IPS DF 6.9 (cell line): ENCODE measurements around the gene ADAMTSL1.

Experiments
- DNase-seq: peaks from one replicate; pipeline ENCODE4 v3.0.0-alpha.2; 2013; ENCODE audit warnings: low read depth, low spot score
- H3K27ac ChIP-seq: one replicate; pipeline ENCODE4 v1.5.1; 2013; ENCODE audit warnings: low read length, control low read depth
- H3K27me3 ChIP-seq: 2 replicates; pipeline ENCODE4 v1.6.1; 2013; ENCODE audit warnings: mild to moderate bottlenecking, low read length; ENCODE audit not compliant: control insufficient read depth, insufficient read depth
- H3K36me3 ChIP-seq: 2 replicates; pipeline ENCODE4 v1.6.1; 2013; ENCODE audit warnings: low read length; ENCODE audit not compliant: control insufficient read depth, insufficient read depth
- H3K4me1 ChIP-seq: 2 replicates; pipeline ENCODE4 v1.6.1; 2013; ENCODE audit warnings: low read length; ENCODE audit not compliant: control insufficient read depth, insufficient read depth
- H3K4me3 ChIP-seq: 2 replicates; pipeline ENCODE4 v1.5.1; 2013; ENCODE audit warnings: mild to moderate bottlenecking, low read length
- H3K9me3 ChIP-seq: 2 replicates; pipeline ENCODE4 v1.6.1; 2013; ENCODE audit warnings: low read length, inconsistent platforms; ENCODE audit not compliant: control insufficient read depth, insufficient read depth
- WGBS: extraction: QIAGEN DNeasy Blood & Tissue Kit; methylation state at CpG from one replicate; pipeline ENCODE4 v1.1.7; 2013; ENCODE audit warnings: mixed read lengths, missing lambda C conversion rate; ENCODE audit not compliant: insufficient read length, insufficient coverage; 5-methylcytosine and 5-hydroxymethylcytosine counted together

ADAMTSL1 gene, protein sequence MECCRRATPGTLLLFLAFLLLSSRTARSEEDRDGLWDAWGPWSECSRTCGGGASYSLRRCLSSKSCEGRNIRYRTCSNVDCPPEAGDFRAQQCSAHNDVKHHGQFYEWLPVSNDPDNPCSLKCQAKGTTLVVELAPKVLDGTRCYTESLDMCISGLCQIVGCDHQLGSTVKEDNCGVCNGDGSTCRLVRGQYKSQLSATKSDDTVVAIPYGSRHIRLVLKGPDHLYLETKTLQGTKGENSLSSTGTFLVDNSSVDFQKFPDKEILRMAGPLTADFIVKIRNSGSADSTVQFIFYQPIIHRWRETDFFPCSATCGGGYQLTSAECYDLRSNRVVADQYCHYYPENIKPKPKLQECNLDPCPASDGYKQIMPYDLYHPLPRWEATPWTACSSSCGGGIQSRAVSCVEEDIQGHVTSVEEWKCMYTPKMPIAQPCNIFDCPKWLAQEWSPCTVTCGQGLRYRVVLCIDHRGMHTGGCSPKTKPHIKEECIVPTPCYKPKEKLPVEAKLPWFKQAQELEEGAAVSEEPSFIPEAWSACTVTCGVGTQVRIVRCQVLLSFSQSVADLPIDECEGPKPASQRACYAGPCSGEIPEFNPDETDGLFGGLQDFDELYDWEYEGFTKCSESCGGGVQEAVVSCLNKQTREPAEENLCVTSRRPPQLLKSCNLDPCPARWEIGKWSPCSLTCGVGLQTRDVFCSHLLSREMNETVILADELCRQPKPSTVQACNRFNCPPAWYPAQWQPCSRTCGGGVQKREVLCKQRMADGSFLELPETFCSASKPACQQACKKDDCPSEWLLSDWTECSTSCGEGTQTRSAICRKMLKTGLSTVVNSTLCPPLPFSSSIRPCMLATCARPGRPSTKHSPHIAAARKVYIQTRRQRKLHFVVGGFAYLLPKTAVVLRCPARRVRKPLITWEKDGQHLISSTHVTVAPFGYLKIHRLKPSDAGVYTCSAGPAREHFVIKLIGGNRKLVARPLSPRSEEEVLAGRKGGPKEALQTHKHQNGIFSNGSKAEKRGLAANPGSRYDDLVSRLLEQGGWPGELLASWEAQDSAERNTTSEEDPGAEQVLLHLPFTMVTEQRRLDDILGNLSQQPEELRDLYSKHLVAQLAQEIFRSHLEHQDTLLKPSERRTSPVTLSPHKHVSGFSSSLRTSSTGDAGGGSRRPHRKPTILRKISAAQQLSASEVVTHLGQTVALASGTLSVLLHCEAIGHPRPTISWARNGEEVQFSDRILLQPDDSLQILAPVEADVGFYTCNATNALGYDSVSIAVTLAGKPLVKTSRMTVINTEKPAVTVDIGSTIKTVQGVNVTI (N-terminal part only)

GRCh38 chr9:18473652-18474279, at the start of gene ADAMTSL1:
TSS of gene ADAMTSL1 (plus strand) at chr9:18474153. CDS start at chr9:18474233, 80 bp downstream.
- WGBS: no CpG with 5 or more reads among the region's 13 CpGs
- Histone ChIP-seq H3K27me3 (no peaks in the 10 kb centered on the region), H3K4me1 (peaks cover 2% of the 10 kb centered on the region; the same call in 1 of the 2 replicates), H3K36me3 (no peaks in the 10 kb centered on the region), H3K9me3 (no peaks in the 10 kb centered on the region), H3K27ac (no peak within 1 kb of the TSS), H3K4me3 (peak within 1 kb of the TSS; percentile 19; the same call in 1 of the 2 replicates)
- peak; percentile 64 for DNase-seq

- no peaks in the 10 kb centered on the region for H3K9me3 ChIP-seq
- no peak overlapping the region for H3K27ac ChIP-seq
- DNase-seq: no peak
- no CpG with 5 or more reads among the region's 4 CpGs for WGBS
- no peak overlapping the region for H3K4me3 ChIP-seq
- no peaks in the 10 kb centered on the region for H3K36me3 ChIP-seq
- no peaks in the 10 kb centered on the region for H3K4me1 ChIP-seq
- H3K27me3 ChIP-seq: no peaks in the 10 kb centered on the region
These were observed 46.3 kb upstream of the ADAMTSL1 start for GRCh38 chr9:18427691-18428090.

- Histone ChIP-seq H3K27ac (no peak overlapping the region), H3K4me1 (no peaks in the 10 kb centered on the region), H3K36me3 (no peaks in the 10 kb centered on the region), H3K9me3 (no peaks in the 10 kb centered on the region), H3K4me3 (no peak overlapping the region), H3K27me3 (no peaks in the 10 kb centered on the region)
- no peak for DNase-seq
- WGBS: no CpG with 5 or more reads among the region's 3 CpGs
These were observed 45.3 kb upstream of the ADAMTSL1 start for GRCh38 chr9:18428661-18429060.

DNA sequence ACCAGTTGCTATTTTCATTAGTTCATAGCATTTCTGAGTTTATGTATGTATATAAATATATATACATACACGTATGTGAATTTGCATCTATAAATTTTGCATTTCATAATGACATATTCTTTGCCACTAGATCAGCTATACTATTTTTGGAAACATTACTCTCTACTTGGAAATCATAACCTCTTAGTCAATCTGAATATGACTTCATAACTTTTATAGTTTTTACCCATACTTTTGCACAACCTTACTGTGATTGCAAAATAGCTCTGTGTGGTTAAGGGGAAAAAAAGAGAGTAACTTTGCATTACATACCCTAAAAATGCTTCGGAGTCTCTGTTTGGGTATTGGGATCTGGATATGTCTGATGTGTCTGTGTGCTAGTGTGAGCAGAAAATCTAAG, 44.9 kb upstream of the ADAMTSL1 start:
- Histone ChIP-seq H3K9me3 (no peaks in the 10 kb centered on the region), H3K4me1 (no peaks in the 10 kb centered on the region), H3K27ac (no peak overlapping the region), H3K36me3 (no peaks in the 10 kb centered on the region), H3K27me3 (no peaks in the 10 kb centered on the region), H3K4me3 (no peak overlapping the region)
- DNase-seq: no peak
- WGBS: no CpG with 5 or more reads among the region's 2 CpGs

DNA sequence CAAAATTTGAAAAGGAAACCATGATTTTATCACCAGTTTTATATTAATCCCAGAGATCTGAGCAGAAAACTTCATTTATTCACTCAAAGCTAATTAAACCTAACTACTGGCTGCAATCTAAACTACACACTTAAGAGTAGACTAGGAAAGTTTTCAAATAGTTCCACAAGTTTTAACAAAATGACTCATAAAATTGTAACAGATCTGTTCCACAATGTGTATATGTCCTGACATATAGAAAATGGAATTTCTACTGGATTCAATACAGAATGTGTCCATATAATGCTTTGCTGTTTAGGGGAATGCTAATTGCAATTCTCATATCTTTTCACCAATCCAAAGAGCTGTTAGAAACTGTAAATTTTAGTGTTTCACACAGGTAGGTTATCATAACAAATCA, 40.3 kb upstream of the ADAMTSL1 start:
- Histone ChIP-seq H3K4me1 (0 out of 2 replicates have a peak, but pooled peaks cover 1% of the 10 kb centered on the region), H3K4me3 (no peak overlapping the region), H3K9me3 (no peaks in the 10 kb centered on the region), H3K36me3 (no peaks in the 10 kb centered on the region), H3K27ac (no peak overlapping the region), H3K27me3 (no peaks in the 10 kb centered on the region)
- no peak for DNase-seq

GRCh38 chr9:18437315-18438201, 36.4 kb upstream of the ADAMTSL1 start:
- WGBS: no CpG with 5 or more reads among the region's 9 CpGs
- DNase-seq: no peak
- Histone ChIP-seq H3K27ac (no peak overlapping the region), H3K9me3 (no peaks in the 10 kb centered on the region), H3K4me1 (0 out of 2 replicates have a peak, but pooled peaks cover 1% of the 10 kb centered on the region), H3K27me3 (no peaks in the 10 kb centered on the region), H3K4me3 (no peak overlapping the region), H3K36me3 (no peaks in the 10 kb centered on the region)

GRCh38 chr9:18438300-18438925, 35.5 kb upstream of the ADAMTSL1 start:
- H3K4me1 ChIP-seq: 0 out of 2 replicates have a peak, but pooled peaks cover 1% of the 10 kb centered on the region
- no peak overlapping the region for H3K4me3 ChIP-seq
- H3K27ac ChIP-seq: no peak overlapping the region
- H3K36me3 ChIP-seq: no peaks in the 10 kb centered on the region
- no CpG with 5 or more reads among the region's 31 CpGs for WGBS
- no peaks in the 10 kb centered on the region for H3K9me3 ChIP-seq
- peak; percentile 33 for DNase-seq
- no peaks in the 10 kb centered on the region for H3K27me3 ChIP-seq

GRCh38 chr9:18438951-18439350, 35.0 kb upstream of the ADAMTSL1 start:
- DNase-seq: no peak
- Histone ChIP-seq H3K36me3 (no peaks in the 10 kb centered on the region), H3K4me1 (0 out of 2 replicates have a peak, but pooled peaks cover 1% of the 10 kb centered on the region), H3K27ac (no peak overlapping the region), H3K27me3 (no peaks in the 10 kb centered on the region), H3K9me3 (no peaks in the 10 kb centered on the region), H3K4me3 (no peak overlapping the region)
- WGBS: no CpG with 5 or more reads among the region's 7 CpGs

- DNase-seq: no peak
- Histone ChIP-seq H3K4me3 (no peak overlapping the region), H3K9me3 (no peaks in the 10 kb centered on the region), H3K4me1 (0 out of 2 replicates have a peak, but pooled peaks cover 1% of the 10 kb centered on the region), H3K27ac (no peak overlapping the region), H3K36me3 (no peaks in the 10 kb centered on the region), H3K27me3 (no peaks in the 10 kb centered on the region)
- no CpG with 5 or more reads among the region's 1 CpG for WGBS
These were observed 32.7 kb upstream of the ADAMTSL1 start for GRCh38 chr9:18441261-18441660.
